Activated CD4-positive, CD25-positive, alpha-beta regulatory T cell treated with anti-CD3 and anti-CD28 coated beads, Interleukin-2, amount 50 U/mL, for 72 hours (primary cell): ENCODE results near the gene RPTOR.

ENCODE experiments used
- DNase-seq: peaks from one replicate; pipeline ENCODE4 v3.0.0; 2021

Gene RPTOR

GRCh38 chr17:80668375-80669148, 123.9 kb downstream of the RPTOR start:
- DNase-seq: no peak

- DNase-seq: no peak
Observed at GRCh38 chr17:80671039-80671824, 126.6 kb downstream of the RPTOR start.

- no peak for DNase-seq
Observed at GRCh38 chr17:80671825-80672110, 127.1 kb downstream of the RPTOR start.

- no peak for DNase-seq
Observed at GRCh38 chr17:80673152-80673920, 128.7 kb downstream of the RPTOR start.

- DNase-seq: no peak
Observed at GRCh38 chr17:80675438-80676095, 130.9 kb downstream of the RPTOR start.

GRCh38 chr17:80676096-80676466, 131.4 kb downstream of the RPTOR start:
- DNase-seq: no peak

GRCh38 chr17:80676564-80676963, 131.9 kb downstream of the RPTOR start:
- no peak for DNase-seq

- DNase-seq: no peak
Observed at GRCh38 chr17:80677214-80677756, 132.6 kb downstream of the RPTOR start.

GRCh38 chr17:80679816-80680215, 135.2 kb downstream of the RPTOR start:
- DNase-seq: no peak

- DNase-seq: no peak
Observed at GRCh38 chr17:80681215-80681614, 136.6 kb downstream of the RPTOR start.

GRCh38 chr17:80682372-80682771, 137.7 kb downstream of the RPTOR start:
- no peak for DNase-seq

GRCh38 chr17:80683625-80684104, 139.0 kb downstream of the RPTOR start:
- no peak for DNase-seq

GRCh38 chr17:80687839-80688238, 143.2 kb downstream of the RPTOR start:
- no peak for DNase-seq

GRCh38 chr17:80689129-80689619, 144.5 kb downstream of the RPTOR start:
- DNase-seq: no peak

- DNase-seq: no peak
Observed at GRCh38 chr17:80691784-80692183, 147.1 kb downstream of the RPTOR start.

GRCh38 chr17:80692931-80693467, 148.4 kb downstream of the RPTOR start:
- no peak for DNase-seq

GRCh38 chr17:80693511-80693910, 148.9 kb downstream of the RPTOR start:
- no peak for DNase-seq

GRCh38 chr17:80694085-80694991, 149.7 kb downstream of the RPTOR start:
- no peak for DNase-seq

- DNase-seq: no peak
Observed at GRCh38 chr17:80694992-80695912, 150.6 kb downstream of the RPTOR start.

- no peak for DNase-seq
Observed at GRCh38 chr17:80695979-80696378, 151.3 kb downstream of the RPTOR start.
